ENCODE data around the gene YAF2. TPM values are rescaled to one million over a fixed set of nuclear protein-coding genes. Genes with fewer than 3 reads are reported as not detected.

Gene YAF2
- total RNA-seq, 2 donors from 2014 or later, result 17.6 to 27.0 TPM

DNA sequence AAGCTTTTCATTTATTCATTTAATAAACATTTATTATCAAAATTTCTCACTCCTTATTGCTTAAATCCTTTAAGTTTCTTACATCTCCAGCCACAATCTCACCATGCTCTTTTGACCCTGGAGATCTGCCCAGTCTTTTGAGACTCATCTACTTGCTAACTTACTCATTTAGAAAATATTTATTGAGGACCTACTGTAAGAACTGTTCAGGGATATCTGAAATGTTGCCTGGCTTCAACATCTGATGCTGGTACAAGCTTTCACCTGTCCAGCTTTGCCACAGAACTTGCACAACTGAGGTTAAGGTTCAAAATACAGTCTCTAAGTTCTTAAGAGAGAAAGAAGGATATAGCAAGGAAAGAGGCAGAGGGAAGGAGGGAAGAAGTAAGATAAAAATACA is 75.9 kb downstream of the YAF2 start:
- DNase-seq, result no peak
- intact Hi-C loops (cut with DNase I), result no loop called here

DNA sequence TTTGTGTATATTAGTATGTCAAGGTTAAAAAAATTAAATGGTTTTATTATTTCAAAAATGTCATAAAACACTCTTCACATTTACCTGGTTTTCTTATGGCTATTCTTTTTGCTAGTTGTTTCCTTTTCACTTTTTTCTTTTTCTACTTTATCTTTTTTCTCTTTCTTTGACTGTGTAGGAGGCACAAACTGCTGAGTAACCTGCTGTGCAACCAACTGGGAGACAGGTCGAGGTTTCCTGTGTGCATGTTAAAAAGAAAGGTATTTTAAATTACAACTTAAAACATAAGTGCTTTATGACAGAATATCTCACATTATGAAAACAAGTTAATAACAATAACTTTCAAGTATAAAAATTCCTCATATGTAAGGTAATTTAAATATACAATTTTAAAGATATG is 76.5 kb downstream of the YAF2 start:
- no peak for TF ChIP-seq POLR2A (IDR thresholded peaks at IDR 0.05)
- TF ChIP-seq CTCF (IDR thresholded peaks at IDR 0.05), result no peak
- intact Hi-C loops (cut with DNase I), result no loop called here
- Histone ChIP-seq H3K9me3 (no peaks in the 10 kb centered on the region), H3K27ac (no peak overlapping the region), H3K4me1 (peaks cover 17% of the 10 kb centered on the region), H3K4me3 (no peak overlapping the region), H3K27me3 (no peaks in the 10 kb centered on the region), H3K36me3 (replicated peaks in 1 of 2; ENCODE audit: insufficient read depth in 1 of 2, low read depth in 2 of 2) (peaks cover 3 to 4% of the 10 kb centered on the region in 2 donors)
- ATAC-seq (no peak), DNase-seq (no peak)
- 74 to 100% methylated on average over 1 of the region's 1 CpG for WGBS, 2 donors

More for the DNA sequence above, 75.9 kb downstream of the YAF2 start:
- no peak overlapping the region for H3K4me3 ChIP-seq
- no peaks in the 10 kb centered on the region for H3K27me3 ChIP-seq
- H3K9me3 ChIP-seq, result no peaks in the 10 kb centered on the region
- H3K4me1 ChIP-seq, result peaks cover 17% of the 10 kb centered on the region
- no peak overlapping the region for H3K27ac ChIP-seq
- no peak for ATAC-seq
- TF ChIP-seq CTCF (IDR thresholded peaks at IDR 0.05), result no peak
- TF ChIP-seq POLR2A (IDR thresholded peaks at IDR 0.05), result no peak
- peaks cover 3 to 4% of the 10 kb centered on the region in 2 donors for H3K36me3 ChIP-seq (replicated peaks in 1 of 2; ENCODE audit: insufficient read depth in 1 of 2, low read depth in 2 of 2)

DNA sequence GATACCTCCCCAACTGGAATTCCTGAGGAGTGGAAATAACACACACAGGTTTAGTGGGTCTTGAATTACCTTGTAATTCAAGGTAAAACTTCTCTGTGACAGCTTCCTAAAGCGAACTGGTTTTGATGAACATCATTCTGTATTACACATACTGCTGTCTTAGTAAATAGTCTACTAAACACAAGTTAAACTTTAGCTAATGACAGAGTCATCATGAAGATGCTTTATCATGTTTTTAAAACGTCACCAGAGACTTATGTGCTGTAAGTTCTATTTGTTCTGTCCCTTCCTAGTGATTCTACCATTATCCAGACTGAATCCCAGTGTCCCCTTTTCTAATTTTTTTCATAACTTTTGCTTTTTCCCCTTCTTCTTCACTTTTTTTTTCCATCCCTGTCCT is 81.8 kb downstream of the YAF2 start:
- Histone ChIP-seq H3K9me3 (no peaks in the 10 kb centered on the region), H3K36me3 (replicated peaks in 1 of 2; ENCODE audit: insufficient read depth in 1 of 2, low read depth in 2 of 2) (peaks cover 3 to 4% of the 10 kb centered on the region in 2 donors), H3K4me1 (no peaks in the 10 kb centered on the region), H3K4me3 (no peak overlapping the region), H3K27ac (no peak overlapping the region), H3K27me3 (no peaks in the 10 kb centered on the region)
- DNase-seq (no peak), ATAC-seq (no peak)
- intact Hi-C loops (cut with DNase I), result no loop called here
- TF ChIP-seq POLR2A (IDR thresholded peaks at IDR 0.05) (no peak), CTCF (IDR thresholded peaks at IDR 0.05) (no peak)
- 34 to 60% methylated on average over 2 of the region's 2 CpGs for WGBS, 2 donors

GRCh38 chr12:42145552-42146215 is 92.4 kb downstream of the YAF2 start:
- TF ChIP-seq CTCF (IDR thresholded peaks at IDR 0.05), result no peak
- TF ChIP-seq POLR2A (IDR thresholded peaks at IDR 0.05), result no peak
- no peaks in the 10 kb centered on the region for H3K36me3 ChIP-seq (replicated peaks in 1 of 2; ENCODE audit: insufficient read depth in 1 of 2, low read depth in 2 of 2)
- intact Hi-C loops (cut with DNase I), result no loop called here
- H3K4me1 ChIP-seq, result peaks cover 22% of the 10 kb centered on the region
- 75 to 86% methylated on average over 11 of the region's 11 CpGs for WGBS, 2 donors
- no peaks in the 10 kb centered on the region for H3K27me3 ChIP-seq
- no peaks in the 10 kb centered on the region for H3K9me3 ChIP-seq
- ATAC-seq (no peak), DNase-seq (no peak)
- no peak overlapping the region for H3K4me3 ChIP-seq
- peak overlapping the region; percentile 74 to 94 (median 92) for H3K27ac ChIP-seq

DNA sequence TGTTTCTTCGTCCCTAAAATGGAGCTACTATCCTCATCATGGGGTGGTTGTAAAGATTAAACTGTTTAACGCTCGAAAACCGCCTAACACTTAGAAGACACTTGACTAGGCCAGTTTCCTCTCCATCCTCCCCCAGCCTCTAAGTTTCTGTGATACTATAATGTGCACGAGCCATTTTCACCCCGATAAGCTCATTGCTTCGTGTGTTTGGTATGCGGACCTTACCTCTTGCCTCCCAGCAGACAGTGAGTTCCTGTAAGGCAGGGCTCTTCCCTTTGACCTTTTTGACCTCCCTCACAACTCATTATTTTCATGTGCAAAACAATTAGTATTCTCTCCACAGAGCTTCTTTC is 92.9 kb downstream of the YAF2 start:
- ATAC-seq (peak; percentile 3), DNase-seq (no peak)
- Histone ChIP-seq H3K27ac (peak overlapping the region; percentile 74 to 94 (median 92)), H3K9me3 (no peaks in the 10 kb centered on the region), H3K27me3 (no peaks in the 10 kb centered on the region), H3K4me3 (peak overlapping the region in 1 of 2 donors; percentile 42), H3K4me1 (peaks cover 26% of the 10 kb centered on the region), H3K36me3 (replicated peaks in 1 of 2; ENCODE audit: insufficient read depth in 1 of 2, low read depth in 2 of 2) (no peaks in the 10 kb centered on the region)
- intact Hi-C loops (cut with DNase I), result no loop called here
- 7 to 15% methylated on average over 8 of the region's 8 CpGs for WGBS, 2 donors
- TF ChIP-seq POLR2A (IDR thresholded peaks at IDR 0.05) (no peak), CTCF (IDR thresholded peaks at IDR 0.05) (no peak)

Data from body of pancreas (tissue), 4 donors.